ENCODE measurements around the gene C6orf62. TPM values are rescaled to one million over a fixed set of nuclear protein-coding genes. Genes with fewer than 3 reads are reported as not detected.
"Not testable (repeated sequence)": the region's sequence is repeated elsewhere in the genome, so short reads cannot be mapped to it uniquely, and the experiment has no call there.

The C6orf62 gene
- total RNA-seq, 1 donor from 2014 or later = 126 TPM

DNA sequence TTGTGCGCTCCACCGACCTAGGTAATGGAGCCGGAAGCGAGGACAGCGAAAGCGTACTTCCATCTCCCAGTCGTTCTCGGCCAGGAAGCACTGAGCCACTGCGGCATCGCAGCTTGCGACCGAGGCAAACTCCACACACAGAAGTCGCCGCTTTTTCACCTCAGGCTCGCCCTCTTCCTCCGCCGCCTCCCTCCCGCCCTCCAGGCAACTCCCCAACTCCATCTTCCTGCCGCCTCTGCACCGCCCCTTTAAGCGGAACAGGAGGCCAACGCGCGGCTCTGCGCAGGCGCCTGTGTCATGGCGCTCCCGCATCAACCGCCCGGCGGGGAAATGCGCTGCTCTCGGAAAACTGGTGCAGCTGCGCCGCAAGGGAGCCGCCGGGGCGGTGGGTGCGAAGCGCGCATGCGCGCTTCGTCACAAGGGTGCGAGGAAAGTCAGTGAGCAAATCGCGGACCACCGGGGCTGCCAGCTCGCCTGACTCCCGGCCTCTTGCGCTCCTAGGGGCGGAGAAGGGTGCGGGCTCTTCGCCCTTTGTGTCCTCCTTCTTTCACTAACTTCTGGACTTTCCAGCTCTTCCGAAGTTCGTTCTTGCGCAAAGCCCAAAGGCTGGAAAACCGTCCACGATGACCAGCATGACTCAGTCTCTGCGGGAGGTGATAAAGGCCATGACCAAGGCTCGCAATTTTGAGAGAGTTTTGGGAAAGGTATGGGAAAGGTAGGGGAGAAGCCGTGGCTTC, 52.1 kb downstream of the C6orf62 start, which contains the start of the genes ACOT13 and TDP2:
ACOT13 (plus strand) TSS at position 437 of the 737 bp plus-strand sequence; CDS start at position 624, 187 bp downstream.
TDP2 (minus strand) TSS at position 259 of the 737 bp plus-strand sequence; CDS start at position 222, 37 bp downstream.
- no peaks in the 10 kb centered on the region for H3K27me3 ChIP-seq (ENCODE audit: control insufficient read depth, insufficient read depth, low read length)
- peak; percentile 85 for DNase-seq (ENCODE audit: low read depth)
- peak within 1 kb of the TSS; percentile 100 for H3K4me3 ChIP-seq (ENCODE audit: low read depth, low read length)
- peaks cover 1% of the 10 kb centered on the region for H3K36me3 ChIP-seq (ENCODE audit: control insufficient read depth, insufficient read depth, low read length)
- TF ChIP-seq, protein P1, sequence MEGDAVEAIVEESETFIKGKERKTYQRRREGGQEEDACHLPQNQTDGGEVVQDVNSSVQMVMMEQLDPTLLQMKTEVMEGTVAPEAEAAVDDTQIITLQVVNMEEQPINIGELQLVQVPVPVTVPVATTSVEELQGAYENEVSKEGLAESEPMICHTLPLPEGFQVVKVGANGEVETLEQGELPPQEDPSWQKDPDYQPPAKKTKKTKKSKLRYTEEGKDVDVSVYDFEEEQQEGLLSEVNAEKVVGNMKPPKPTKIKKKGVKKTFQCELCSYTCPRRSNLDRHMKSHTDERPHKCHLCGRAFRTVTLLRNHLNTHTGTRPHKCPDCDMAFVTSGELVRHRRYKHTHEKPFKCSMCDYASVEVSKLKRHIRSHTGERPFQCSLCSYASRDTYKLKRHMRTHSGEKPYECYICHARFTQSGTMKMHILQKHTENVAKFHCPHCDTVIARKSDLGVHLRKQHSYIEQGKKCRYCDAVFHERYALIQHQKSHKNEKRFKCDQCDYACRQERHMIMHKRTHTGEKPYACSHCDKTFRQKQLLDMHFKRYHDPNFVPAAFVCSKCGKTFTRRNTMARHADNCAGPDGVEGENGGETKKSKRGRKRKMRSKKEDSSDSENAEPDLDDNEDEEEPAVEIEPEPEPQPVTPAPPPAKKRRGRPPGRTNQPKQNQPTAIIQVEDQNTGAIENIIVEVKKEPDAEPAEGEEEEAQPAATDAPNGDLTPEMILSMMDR (IDR thresholded peaks at IDR 0.05; ENCODE audit: insufficient read depth, low read length, poor library complexity, severe bottlenecking) = peak; percentile 48

DNA sequence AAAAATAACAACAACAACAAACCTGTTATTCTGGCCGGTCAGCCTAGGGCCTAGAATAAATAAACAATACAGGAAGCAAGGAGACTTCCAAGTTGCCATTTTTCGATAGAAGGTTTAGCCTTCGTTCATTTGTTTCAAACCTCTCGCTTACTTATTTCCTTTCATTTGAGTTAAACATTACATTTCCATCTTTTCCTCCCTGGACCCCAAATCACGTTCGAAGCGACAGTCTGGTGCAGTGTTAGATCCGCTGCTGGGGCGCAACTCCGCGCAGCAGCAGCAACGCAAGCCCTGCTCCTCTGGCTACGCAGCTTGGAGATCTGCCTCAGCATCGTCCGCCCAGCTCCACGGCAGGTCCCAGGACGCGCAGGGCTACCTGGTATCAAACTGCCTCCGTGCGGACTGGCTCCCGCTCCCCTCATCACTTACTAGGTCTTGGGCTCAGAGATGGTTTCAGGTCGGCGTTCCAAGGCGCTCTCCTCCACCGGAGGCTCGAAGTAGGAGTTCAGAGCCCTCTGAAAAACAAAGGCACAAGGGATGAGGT, 52.8 kb downstream of the C6orf62 start:
- no peak for DNase-seq (ENCODE audit: low read depth)

DNA sequence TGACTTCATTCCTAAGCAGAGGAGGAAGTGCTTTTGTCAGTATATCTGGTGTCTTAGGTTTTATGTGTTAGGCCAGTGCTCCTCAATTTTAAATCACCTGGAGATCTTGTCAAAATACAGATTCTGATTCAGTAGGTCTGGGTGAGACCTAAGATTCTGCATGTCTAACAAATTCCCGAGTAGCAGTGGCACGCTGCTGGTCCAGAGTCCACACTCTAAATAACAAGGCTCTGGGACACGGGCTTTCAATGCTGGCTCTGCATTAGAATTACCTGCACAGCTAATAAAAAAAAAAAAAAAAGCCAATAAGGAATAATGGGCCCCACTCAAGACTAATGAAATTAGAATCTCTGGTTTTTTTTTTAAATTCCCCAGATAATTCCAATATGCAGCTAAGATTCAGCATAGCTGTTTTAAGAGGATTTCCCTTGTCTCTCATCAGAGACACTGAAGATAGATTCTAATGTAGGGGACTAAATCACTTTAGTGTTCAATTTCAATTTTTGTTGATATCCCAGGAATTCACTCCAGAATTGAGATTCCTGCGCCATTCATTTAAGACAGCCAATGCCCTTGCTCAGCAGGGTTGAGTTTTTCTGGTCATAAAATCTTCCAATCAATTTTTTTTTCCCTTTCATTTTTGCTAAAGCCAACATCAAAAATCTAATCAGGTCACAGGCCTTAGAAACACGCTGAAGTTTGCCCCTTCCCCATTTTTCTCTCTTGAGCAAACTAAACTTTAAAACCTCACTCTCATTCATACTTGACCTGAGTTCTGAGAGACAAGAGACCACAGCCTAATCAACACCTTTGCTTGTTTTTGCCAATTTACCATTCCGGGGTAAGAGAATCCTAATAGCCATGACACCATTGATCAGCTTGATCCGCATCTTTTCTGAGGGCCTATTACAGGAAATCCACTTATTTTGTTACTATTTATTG, 54.6 kb downstream of the C6orf62 start:
- no peaks in the 10 kb centered on the region for H3K27me3 ChIP-seq (ENCODE audit: control insufficient read depth, insufficient read depth, low read length)
- H3K36me3 ChIP-seq (ENCODE audit: control insufficient read depth, insufficient read depth, low read length) = peaks cover 1% of the 10 kb centered on the region
- TF ChIP-seq, protein P1 (IDR thresholded peaks at IDR 0.05; ENCODE audit: insufficient read depth, low read length, poor library complexity, severe bottlenecking) = no peak
- no peak overlapping the region for H3K4me3 ChIP-seq (ENCODE audit: low read depth, low read length)
- no peak for DNase-seq (ENCODE audit: low read depth)

More for the DNA sequence above, 52.8 kb downstream of the C6orf62 start:
- peaks cover 1% of the 10 kb centered on the region for H3K36me3 ChIP-seq (ENCODE audit: control insufficient read depth, insufficient read depth, low read length)
- H3K27me3 ChIP-seq (ENCODE audit: control insufficient read depth, insufficient read depth, low read length) = no peaks in the 10 kb centered on the region
- peak overlapping the region; percentile 100 for H3K4me3 ChIP-seq (ENCODE audit: low read depth, low read length)
- TF ChIP-seq, protein P1 (IDR thresholded peaks at IDR 0.05; ENCODE audit: insufficient read depth, low read length, poor library complexity, severe bottlenecking) = no peak

DNA sequence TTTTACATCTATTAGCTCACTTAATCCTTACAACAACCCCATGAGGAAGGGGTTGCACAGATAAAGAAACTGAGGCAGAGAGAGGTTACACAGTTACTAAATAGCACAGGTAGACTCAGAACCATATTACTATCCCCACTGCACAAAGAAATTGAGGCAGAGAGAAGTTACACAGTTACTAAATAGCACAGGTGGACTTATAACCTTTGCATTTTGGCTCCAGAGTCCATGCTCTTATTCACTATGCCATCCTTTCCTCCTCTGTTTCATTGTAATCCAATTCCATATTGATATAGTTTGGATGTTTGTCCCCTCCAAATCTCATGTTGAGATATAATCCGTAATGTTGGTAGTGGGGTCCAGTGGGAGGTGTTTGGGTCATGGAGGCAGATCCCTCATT, 55.8 kb downstream of the C6orf62 start:
- Histone ChIP-seq H3K36me3 (ENCODE audit: control insufficient read depth, insufficient read depth, low read length) (peaks cover 1% of the 10 kb centered on the region), H3K27me3 (ENCODE audit: control insufficient read depth, insufficient read depth, low read length) (no peaks in the 10 kb centered on the region), H3K4me3 (ENCODE audit: low read depth, low read length) (no peak overlapping the region)
- TF ChIP-seq, protein P1 (IDR thresholded peaks at IDR 0.05; ENCODE audit: insufficient read depth, low read length, poor library complexity, severe bottlenecking) = no peak
- no peak for DNase-seq (ENCODE audit: low read depth)

DNA sequence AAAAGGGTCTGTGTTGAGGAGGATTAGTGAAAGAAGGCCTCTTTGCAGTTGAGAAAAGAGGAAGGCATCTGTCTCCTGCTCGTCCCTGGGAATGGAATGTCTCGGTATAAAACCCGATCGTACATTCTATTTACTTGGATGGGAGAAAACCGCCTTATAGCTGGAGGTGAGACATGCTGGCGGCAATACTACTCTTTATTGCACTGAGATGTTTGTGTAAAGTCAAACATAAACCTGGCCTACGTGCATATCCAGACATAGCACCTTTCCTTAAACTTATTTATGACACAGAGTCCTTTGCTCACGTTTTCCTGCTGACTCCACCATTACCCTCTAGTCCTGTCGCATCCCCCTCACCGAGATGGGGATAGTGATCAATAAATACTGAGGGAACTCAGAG, 56.7 kb downstream of the C6orf62 start:
- TF ChIP-seq, protein P1 (IDR thresholded peaks at IDR 0.05; ENCODE audit: insufficient read depth, low read length, poor library complexity, severe bottlenecking) = no peak
- Histone ChIP-seq H3K36me3 (ENCODE audit: control insufficient read depth, insufficient read depth, low read length) (peaks cover 1% of the 10 kb centered on the region), H3K4me3 (ENCODE audit: low read depth, low read length) (no peak overlapping the region), H3K27me3 (ENCODE audit: control insufficient read depth, insufficient read depth, low read length) (no peaks in the 10 kb centered on the region)
- DNase-seq (ENCODE audit: low read depth) = no peak

DNA sequence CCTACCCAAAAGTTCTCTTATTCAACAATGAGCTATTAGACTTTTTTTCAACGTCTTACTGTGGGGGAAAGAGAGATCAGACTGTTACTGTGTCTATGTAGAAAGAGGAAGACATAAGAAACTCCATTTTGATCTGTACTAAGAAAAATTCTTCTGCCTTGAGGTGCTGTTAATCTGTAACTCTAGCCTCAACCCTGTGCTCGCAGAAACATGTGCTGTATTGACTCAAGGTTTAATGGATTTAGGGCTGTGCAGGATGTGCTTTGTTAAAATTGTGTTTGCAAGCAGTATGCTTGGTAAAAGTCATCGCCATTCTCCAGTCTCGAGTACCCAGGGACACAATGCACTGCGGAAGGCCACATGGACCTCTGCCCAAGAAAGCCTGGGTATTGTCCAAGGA, 57.2 kb downstream of the C6orf62 start:
- H3K36me3 ChIP-seq (ENCODE audit: control insufficient read depth, insufficient read depth, low read length); H3K4me3 ChIP-seq (ENCODE audit: low read depth, low read length); DNase-seq (ENCODE audit: low read depth); H3K27me3 ChIP-seq (ENCODE audit: control insufficient read depth, insufficient read depth, low read length): not testable (repeated sequence)

Data from kidney epithelial cell (primary cell).